Left lobe of liver (tissue), 2 donors: ENCODE results near the gene RPS19BP1. TPM values are rescaled to one million over a fixed set of nuclear protein-coding genes. Genes with fewer than 3 reads are reported as not detected.
"Not testable (repeated sequence)": the region's sequence is repeated elsewhere in the genome, so short reads cannot be mapped to it uniquely, and the experiment has no call there.

ENCODE experiments used
- ATAC-seq: fragments of 200-7000 bp; cut with Tn5 transposase; one replicate; pipeline ENCODE4 v1.9.1; 2020; ENCODE audit warnings: mild to moderate bottlenecking, moderate library complexity
- DNase-seq: peaks from one replicate; pipeline ENCODE4 v3.0.0-alpha.2; 2020; ENCODE audit warnings: low spot score
- total RNA-seq: library from RNA; stranded (reverse); gene quantifications from one replicate; pipeline ENCODE4 v1.2.1, GENCODE V29; 2021
- donor health status: DM: no; HTN: no; CAD: no; lungs with moderate emphysema.
- donor health status: DM: no; HTN: yes; CAD: no.

Gene RPS19BP1
- total RNA-seq, 1 donor from 2014 or later, result 50.1 TPM

DNA sequence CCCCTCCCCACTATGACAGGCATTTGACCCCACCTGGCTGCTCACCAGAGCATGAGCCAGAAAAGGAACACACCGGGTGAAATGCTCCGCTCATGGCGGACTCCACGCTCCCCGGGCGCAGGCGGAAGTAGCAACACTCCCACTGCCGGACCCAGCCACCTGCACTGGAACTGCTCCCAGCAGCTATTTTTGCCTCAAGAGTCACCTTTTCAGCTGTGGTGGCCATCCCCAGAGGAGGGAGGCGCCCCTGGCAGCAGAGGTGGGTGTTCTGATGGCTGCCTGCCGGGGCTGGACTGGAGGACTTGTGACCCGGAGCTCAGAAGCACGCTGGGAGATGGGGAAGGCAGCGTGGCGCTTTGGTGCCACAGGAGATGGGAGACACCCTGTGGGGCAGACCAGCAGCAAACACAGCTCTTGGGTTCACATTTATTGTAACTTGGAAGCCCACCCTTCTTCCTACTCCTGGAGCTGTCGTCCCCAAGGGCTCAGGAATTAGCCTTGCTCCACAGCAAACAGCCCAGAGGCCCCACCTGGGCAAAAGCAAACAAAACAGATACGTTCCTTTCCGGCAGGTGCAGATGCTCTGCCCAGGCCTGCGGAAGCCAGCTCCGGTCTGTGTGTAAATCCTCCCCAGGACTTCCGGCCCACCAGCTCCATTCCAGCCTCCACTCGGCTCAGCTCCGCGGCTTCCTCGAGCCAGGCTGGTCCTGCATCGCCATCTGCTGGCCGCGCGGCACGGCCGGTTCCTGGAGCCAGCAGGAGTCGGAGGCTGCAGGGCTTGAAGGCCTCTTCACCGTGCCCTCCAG, 3.7 kb downstream of the RPS19BP1 start:
- ATAC-seq, result peak; percentile 66

DNA sequence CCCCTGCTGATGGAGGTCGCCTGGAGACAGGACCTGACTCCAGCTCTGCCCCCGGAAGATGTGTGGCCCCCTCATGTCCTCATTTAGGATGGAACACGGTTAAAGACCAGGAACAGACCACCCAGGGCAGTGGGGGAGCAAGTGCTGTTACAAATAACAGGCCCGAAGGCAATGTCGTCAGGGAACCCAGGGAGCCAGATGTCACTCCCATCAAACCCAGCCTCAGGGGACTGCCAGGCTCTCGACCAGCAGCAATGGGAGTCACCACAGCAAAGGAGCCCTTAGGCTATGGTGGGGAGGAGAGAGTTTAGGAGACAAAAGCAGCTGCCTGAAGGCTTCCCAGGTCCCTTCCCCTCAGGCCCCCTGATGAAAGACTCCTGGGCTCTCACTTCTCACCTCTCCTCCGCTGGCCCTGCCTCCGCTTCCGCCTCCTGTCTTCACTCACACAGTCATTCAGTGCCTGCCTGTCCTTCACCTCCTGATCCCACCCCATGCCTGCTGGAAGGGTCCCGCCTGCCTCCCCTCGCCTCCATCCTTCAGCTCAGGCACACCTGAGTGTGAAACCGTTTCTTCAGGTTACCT, 4.4 kb downstream of the RPS19BP1 start:
- DNase-seq (no peak), ATAC-seq (no peak)

More for the DNA sequence above, 3.7 kb downstream of the RPS19BP1 start:
- DNase-seq, result peak; percentile 85

DNA sequence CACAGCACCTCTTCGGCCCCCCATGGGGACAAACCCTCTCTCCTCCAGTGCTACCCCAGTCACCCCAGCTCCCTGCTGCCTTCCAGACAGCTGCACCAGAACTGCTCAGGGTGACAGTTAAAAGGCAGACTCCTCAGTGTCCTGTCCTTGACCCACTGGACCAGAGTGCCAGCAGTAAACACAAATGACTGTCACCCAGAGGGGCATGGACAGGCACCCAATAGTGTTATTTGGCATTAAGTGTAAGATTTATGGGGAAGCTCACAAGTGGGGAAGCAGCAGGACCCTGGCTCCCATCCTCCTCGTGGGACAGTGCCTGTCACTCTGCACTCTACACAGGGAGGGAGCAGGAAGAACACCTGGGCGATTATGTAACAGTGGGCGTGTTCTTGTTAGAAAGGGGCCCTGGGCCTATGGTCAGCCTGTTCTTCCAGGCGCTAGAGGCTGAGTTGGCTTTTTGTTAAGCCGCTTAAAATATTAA, 5.0 kb downstream of the RPS19BP1 start:
- ATAC-seq (peak; percentile 45), DNase-seq (no peak)

DNA sequence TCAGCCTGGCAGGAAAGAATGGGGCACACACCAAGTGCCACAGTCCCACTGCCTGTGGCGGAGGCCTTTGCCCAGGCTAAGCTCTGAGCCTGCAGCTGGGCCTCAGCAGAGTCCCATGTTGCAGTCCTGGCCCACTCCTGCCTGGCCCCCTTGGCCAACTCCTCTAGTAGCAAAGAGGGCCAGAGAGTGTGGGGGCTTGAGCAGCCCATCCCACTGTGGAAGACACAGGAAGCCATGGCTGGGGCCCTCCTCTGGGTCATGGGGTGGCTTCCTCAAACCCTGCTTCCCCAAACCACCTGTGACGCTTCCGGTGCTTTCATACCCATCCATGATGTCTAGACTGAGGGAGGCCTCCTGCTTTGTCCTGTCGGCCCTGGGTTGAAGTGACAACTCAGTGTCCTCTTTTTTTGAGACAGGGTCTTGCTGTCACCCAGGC, 5.8 kb downstream of the RPS19BP1 start:
- DNase-seq, result no peak
- ATAC-seq, result no peak

DNA sequence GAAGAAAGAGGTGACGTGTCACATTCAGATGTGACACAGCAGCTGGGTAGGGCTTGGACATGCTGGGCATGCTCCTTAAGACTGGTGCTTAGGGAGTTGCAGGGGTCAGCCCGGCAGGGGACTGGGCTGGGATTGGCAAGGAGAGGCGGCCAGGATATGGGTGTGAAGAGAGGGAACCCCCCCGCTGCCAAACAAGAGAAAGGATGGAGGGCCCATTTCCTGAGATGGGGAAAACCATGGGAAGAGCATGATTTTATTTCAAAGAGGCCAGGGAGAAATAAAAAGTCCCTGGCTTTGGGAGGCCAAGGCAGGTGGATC, 6.9 kb downstream of the RPS19BP1 start:
- ATAC-seq (no peak), DNase-seq (no peak)

DNA sequence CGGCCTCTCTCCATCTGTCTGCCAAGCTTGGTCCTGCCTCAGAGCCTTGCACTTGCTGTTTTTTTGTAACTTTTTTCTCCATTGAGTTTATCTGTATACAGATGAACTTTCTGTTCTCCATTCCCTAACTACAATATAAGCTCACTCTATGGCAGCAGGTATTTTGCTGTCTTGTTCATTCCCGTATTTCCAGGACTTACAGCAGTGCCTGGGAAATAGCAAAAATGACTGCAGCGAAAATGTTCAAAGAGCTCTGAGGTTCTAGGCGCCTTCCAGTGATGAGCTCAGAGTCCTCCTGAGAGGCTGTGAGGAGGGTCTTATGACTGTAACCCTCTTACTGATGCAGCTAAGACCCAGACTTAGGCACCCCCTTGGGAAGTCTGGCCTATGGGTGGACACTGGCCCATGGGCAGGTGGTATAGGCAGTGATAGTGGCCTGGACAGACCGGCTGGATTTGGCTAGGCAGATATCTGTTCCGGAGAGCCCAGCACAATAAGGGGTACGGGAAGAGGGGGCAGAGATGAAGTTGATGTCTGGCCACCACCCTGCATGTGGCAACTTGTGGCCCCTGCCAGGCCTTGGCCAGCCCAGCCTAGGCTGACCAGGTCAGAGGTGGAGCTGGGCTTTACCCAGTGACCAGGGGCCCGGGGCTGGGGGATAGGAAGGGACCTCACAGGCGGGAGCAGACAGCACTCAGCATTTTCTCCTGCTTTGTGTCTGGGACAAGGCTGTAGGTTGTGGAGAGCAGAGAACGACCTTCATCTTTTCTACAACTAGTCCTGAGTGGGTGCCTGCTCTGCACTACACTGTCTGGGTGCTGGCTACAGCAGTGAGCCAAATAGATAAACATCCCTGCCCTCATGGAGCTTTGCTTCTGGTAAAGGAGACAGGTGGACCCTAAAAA, 7.5 kb downstream of the RPS19BP1 start:
- DNase-seq (no peak), ATAC-seq (no peak)

DNA sequence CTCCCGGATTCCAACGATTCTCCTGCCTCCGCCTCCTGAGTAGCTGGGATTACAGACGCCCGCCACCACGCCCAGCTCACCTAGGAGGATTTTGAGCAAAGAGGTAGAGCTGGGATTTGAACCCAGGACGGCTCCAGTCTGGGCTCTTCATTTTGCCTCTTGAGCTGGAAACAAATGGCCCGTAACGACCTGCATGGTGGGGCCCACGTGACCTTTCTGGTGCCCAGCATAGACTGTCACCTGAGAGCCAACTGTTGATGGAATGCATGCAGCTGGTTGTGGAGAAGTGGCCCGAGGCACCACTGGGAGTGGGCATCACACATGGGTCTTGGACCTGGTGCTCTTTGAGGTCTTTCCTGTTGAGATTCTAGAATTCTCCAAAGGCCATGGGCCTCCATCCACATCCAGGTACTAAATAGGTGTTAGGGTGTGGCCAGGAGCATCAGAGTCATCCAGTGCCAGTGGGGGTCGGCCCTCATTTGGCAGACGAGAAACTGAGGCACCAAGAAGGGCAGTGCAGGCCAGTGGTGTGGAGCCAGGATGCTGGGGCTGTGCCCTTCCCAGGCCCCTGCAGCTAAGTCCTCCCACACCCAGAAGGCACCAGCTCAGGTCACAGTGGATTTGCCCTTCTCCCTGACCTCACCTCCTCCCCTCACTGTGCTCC, 8.3 kb downstream of the RPS19BP1 start:
- ATAC-seq, result no peak

DNA sequence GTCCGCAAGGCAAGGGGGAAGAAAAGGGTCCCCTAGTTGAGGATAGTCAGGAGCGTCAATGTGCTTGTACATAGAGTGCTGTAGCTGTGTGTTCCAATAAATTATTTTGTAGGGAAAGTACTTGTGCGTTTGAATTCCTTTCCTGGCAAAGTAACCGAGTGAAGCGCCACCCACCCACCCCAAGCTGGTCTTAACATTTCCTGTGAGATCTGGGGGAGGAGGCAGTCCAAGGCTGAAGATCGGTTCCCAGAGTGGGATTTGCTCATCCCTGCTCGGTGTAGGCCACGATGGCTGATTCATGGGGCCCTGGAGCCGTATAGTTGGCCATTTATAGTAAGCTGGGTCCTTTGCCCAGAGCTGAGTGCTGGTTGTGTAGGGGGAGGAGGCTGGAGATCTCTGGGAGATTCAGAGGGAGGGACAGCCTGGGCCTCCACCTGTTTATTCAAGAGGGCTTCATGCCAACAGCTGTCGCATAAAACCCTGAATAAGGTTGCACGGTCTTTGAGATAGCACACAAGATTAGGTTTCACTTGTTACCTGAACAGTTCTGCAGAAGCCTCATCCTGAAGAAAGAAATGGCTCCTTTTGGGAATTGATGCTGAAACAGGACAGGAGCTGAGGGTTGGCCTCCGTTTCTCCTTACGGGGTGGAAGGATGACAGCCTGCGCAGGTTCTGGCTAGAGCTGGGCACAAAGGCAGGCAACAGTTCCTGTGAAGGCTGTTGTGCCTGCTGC, 9.8 kb downstream of the RPS19BP1 start:
- ATAC-seq, result no peak
- DNase-seq, result no peak

More for the DNA sequence above, 8.3 kb downstream of the RPS19BP1 start:
- DNase-seq, result no peak

DNA sequence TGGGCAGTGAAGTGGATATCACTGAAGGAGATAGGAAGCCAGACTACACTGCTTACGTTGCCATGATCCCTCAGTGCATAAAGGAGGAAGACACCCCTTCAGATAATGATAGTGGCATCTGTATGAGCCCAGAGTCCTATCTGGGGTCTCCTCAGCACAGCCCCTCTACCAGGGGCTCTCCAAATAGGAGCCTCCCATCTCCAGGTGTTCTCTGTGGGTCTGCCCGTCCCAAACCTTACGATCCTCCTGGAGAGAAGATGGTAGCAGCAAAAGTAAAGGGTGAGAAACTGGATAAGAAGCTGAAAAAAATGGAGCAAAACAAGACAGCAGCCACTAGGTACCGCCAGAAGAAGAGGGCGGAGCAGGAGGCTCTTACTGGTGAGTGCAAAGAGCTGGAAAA, 10.5 kb downstream of the RPS19BP1 start:
- ATAC-seq, DNase-seq: not testable (repeated sequence)

DNA sequence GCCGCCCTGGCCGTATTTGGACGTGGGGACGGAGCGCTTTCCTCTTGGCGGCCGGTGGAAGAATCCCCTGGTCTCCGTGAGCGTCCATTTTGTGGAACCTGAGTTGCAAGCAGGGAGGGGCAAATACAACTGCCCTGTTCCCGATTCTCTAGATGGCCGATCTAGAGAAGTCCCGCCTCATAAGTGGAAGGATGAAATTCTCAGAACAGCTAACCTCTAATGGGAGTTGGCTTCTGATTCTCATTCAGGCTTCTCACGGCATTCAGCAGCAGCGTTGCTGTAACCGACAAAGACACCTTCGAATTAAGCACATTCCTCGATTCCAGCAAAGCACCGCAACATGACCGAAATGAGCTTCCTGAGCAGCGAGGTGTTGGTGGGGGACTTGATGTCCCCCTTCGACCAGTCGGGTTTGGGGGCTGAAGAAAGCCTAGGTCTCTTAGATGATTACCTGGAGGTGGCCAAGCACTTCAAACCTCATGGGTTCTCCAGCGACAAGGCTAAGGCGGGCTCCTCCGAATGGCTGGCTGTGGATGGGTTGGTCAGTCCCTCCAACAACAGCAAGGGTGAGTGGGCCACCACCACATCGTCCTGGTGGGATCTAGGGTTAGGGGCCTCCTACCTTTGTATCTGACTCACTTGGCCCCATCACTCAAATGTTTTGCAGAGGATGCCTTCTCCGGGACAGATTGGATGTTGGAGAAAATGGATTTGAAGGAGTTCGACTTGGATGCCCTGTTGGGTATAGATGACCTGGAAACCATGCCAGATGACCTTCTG, 11.3 kb downstream of the RPS19BP1 start:
- DNase-seq, ATAC-seq: not testable (repeated sequence)

DNA sequence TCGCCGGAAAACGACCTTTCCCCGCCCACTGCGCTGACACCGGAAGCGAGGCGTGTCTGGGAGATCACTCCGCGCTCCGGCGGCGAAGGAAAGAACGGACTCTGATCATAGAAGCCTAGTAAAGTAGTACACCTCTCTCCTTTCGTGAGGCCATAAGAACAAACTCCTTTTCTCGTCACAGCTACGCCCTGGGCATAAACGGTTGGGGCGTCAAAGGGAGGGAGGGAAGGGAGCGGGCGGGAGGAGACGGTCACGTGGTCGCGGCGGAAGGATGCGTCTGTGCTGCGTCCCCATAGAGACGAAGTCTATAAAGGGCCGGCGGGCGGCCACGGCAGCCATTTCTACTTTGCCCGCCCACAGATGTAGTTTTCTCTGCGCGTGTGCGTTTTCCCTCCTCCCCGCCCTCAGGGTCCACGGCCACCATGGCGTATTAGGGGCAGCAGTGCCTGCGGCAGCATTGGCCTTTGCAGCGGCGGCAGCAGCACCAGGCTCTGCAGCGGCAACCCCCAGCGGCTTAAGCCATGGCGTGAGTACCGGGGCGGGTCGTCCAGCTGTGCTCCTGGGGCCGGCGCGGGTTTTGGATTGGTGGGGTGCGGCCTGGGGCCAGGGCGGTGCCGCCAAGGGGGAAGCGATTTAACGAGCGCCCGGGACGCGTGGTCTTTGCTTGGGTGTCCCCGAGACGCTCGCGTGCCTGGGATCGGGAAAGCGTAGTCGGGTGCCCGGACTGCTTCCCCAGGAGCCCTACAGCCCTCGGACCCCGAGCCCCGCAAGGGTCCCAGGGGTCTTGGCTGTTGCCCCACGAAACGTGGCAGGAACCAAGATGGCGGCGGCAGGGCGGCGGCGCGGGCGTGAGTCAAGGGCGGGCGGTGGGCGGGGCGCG, 12.1 kb downstream of the RPS19BP1 start, which contains the start of gene ATF4:
Gene ATF4 (plus strand): TSS at position 337 of the 880 bp plus-strand sequence. CDS start 884 bp downstream, outside the sequence.
- ATAC-seq, result peak; percentile 73
- DNase-seq, result peak; percentile 92

DNA sequence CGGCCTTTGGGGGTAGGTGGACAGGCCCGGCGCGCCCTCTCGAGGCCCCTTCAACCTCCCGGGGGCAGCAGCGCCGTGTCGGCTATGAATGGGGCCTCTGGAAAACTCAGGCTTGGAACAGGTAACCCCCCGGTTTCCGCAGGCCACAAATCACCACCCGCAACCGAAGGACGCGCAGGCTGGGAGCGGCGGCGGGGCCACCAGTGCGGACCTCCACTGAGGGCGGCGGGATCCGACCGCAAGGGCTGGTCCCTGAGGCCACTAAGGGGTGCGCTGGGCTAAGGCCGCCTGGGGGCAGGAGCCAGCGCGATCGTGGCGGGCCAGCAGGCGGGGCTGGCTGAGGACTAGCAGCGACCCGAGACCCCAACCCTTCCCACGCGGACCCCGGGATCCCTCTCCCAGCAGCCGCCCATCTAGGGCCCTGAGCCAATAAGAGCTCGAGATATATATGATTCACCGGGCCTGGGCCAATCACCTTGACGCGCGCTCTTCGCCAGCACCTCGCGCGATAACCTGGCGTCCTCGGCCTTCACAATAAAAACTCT, 12.8 kb downstream of the RPS19BP1 start:
- peak; percentile 97 for DNase-seq

DNA sequence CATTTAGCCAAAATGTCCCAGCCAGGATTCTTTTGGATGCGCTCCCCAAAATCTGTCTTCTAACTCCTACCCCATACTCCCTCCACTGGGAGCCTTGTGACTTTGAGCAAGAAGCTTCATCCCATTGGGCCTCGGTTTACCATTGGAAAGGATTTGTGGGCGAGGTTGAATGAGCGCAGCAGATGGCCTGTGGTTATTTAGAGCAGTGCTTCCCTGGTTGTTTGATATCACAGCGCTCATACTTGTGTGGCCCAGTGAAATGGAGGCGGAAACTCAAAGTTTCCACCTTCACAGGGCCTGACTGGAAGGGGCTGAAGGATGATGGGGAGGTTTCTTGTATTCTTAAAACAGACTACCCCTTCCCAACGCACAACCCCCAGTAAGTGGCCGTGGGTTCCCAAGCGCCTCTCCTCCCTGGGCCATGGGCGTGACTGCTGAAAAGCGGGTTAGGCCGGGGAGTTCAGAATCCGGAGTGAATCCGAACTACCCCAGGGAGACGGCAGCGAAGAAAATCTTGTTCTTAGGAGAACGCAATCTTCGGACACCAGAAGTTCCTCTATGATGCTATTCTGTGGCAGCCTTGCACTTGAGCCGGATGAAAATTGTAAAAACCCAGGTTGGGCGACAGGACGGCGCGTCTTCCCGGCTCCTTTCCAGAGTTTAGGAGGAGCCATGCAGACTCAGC, 13.4 kb downstream of the RPS19BP1 start:
- ATAC-seq (peak; percentile 2), DNase-seq (no peak)

More for the DNA sequence above, 12.8 kb downstream of the RPS19BP1 start:
- ATAC-seq, result peak; percentile 84

DNA sequence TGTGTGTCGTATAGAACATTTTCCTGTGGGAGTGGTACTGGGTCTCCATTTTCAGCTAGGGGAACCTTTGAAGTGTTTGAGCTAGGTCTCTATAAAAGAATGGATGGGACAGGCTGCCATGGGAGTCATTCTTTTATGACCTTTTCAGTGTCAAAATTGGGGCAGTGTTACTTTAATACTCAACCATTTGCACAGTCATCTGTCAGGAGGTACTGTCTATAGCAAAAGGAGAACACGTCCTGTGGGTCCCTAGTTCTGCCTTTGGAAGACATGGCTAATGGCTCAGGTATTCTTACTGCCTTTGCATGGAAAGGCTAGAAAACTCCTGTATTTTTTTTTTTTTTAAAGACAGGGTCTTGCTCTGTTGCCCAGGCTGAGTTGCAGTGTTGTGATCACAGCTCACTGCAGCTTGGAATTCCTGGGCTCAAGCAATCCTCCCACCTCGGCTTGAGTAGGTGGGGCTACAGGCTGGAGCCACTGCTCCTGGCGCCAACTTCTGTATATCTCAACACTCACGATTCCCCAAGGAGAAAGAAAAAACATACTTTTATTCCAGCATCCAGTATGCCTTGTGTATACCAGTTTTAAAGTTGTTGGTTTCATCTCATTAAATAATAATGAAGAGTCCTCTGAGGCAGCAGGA, 14.3 kb downstream of the RPS19BP1 start:
- ATAC-seq (no peak), DNase-seq (no peak)

DNA sequence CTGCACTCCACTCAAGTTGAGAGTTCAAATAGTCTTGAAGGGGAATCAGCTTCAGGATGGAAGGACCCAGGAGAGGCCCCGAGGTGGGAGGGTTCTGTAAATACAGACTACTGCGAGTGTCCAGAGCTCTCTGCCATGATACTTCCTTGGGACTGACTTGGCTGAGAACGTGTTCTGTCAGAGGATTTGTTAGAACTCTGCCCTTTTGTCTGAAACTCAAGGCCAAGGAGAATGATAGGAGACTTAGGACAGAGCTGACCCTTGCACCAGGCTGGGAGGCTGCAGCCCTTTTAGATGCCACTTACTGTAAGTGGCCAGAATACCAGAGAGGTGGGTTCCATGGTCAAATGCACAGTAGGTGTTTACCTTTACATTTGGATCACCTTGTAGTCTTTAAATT, 15.1 kb downstream of the RPS19BP1 start:
- DNase-seq (no peak), ATAC-seq (no peak)

DNA sequence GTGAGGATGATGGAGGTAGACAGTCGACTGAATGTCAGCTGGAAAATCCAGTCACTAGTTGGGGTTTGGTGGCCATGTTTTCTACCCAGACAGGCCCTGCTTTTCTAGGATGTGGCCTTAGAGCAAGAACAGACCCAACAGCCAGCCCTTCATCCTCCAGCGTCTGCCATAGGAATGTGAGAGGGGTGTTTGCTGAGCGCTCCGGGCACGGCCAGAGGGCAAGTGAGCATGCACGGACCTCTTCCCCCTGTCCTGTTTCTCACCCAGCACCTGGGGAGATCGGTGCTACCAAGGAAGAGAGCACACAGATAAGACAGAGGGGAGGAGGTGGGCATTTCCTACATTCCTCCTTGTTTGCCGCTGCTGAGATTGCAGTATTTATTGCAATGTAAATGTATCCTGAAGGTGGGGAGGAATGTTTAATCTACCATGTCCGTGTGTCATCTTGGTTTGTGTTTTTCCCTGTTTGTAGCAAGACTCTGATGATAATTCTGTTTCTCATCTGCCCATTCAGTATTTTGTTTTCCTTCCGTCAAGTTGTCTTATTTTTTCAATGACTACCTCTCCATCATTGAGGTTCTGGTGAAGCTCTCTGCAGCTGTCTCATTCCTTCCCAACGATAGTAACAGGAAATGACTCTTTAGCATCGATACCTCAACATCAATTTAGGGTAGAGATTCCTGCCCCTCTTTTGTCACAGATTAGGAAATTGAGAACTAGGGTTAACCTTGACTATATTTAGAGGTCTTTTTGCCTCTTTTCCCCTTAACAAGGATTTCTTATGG, 17.1 kb downstream of the RPS19BP1 start:
- DNase-seq (no peak), ATAC-seq (no peak)
